Stimulated activated naive CD8-positive, alpha-beta T cell treated with anti-CD3 and anti-CD28 coated beads, Interleukin-15, amount 100 ng/mL, for 72 hours (primary cell): ENCODE results near the gene ANXA3.
A peak's percentile ranks its signal among the peaks of the same experiment; 100 is the strongest.
"Not testable (repeated sequence)": the region's sequence is repeated elsewhere in the genome, so short reads cannot be mapped to it uniquely, and the experiment has no call there.

Experiments
- ATAC-seq: fragments of 150-1000 bp; cut with Tn5 transposase; 2 replicates; pipeline ENCODE4 v1.10.0; 2021; ENCODE audit warnings: mild to moderate bottlenecking, moderate library complexity
- DNase-seq, 2 donors: peaks; one replicate each; pipeline ENCODE4 v3.0.0; 2021 to 2022
- H3K27ac Mint-ChIP-seq, 2 donors: one replicate each; pipeline ENCODE4 v1.8.0; 2022; ENCODE audit warnings: mild to moderate bottlenecking in 2 of 2, mixed read lengths in 2 of 2, moderate library complexity in 2 of 2
- H3K27me3 Mint-ChIP-seq: one replicate; pipeline ENCODE4 v1.8.0; 2022; ENCODE audit warnings: mixed read lengths
- H3K4me1 Mint-ChIP-seq: one replicate; pipeline ENCODE4 v1.8.0; 2022; ENCODE audit warnings: mild to moderate bottlenecking, mixed read lengths
- H3K4me3 Mint-ChIP-seq, 2 donors: one replicate each; pipeline ENCODE4 v1.8.0; 2022; ENCODE audit warnings: mild to moderate bottlenecking in 2 of 2, mixed read lengths in 2 of 2, moderate library complexity in 1 of 2
- H3K9me3 Mint-ChIP-seq, 2 donors: one replicate each; pipeline ENCODE4 v1.8.0; 2022; ENCODE audit warnings: mixed read lengths in 2 of 2

The ANXA3 gene

DNA sequence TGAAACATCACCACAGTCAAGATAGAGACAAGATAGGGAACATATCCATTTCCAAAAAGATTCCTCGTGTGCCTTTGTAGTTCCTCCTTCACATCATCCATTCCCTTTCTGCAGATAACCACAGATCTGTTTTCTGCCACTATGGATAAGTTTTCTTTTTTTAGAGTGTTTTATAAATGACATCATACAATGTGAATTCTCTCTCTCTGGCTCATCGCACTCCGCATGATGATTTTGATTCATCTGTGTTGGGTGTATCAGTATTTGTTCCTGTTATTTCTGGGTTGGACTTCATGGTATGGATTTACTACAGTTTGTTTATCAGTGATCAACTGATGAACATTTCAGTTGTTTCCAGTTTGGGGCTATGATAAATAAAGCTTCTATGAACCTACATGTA lies 23.2 kb upstream of the ANXA3 start:
- no peak overlapping the region for H3K4me3 Mint-ChIP-seq
- no peak overlapping the region for H3K27ac Mint-ChIP-seq
- no peak for ATAC-seq
- H3K9me3 Mint-ChIP-seq = no peaks in the 10 kb centered on the region
- H3K27me3 Mint-ChIP-seq = no peaks in the 10 kb centered on the region
- DNase-seq = no peak
- no peaks in the 10 kb centered on the region for H3K4me1 Mint-ChIP-seq

DNA sequence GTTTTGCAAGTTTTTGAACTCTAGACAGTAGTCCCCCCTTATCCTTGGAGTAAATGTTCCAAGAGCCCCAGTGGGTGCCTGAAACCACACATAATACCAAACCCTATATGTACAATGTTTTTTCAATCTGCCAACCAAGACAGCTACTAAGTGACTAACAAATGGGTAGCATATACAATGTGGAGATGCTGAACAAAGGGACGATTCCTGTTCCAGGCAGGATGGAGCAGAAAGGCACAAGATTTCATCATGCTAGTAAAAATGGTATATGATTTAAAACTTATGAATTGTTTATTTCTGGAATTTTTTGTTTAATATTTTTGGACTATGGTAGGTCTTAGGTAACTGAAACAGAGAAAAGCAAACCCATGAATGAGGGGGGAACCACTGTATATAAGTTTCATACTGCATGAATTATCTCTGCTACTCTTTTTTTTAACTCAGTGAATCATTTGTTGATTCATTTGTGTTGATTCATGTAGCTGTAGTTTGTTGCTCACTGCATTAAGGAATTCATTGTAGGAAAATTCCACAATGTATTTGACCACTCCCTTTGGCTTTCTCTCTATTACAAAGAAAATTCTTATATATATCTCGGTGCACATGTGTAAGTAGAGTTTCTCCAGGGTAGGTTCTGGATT lies 21.9 kb upstream of the ANXA3 start:
- Mint-ChIP-seq H3K27ac (no peak overlapping the region), H3K4me1 (no peaks in the 10 kb centered on the region), H3K9me3 (no peaks in the 10 kb centered on the region), H3K27me3 (no peaks in the 10 kb centered on the region), H3K4me3 (no peak overlapping the region)
- no peak for DNase-seq
- no peak for ATAC-seq

DNA sequence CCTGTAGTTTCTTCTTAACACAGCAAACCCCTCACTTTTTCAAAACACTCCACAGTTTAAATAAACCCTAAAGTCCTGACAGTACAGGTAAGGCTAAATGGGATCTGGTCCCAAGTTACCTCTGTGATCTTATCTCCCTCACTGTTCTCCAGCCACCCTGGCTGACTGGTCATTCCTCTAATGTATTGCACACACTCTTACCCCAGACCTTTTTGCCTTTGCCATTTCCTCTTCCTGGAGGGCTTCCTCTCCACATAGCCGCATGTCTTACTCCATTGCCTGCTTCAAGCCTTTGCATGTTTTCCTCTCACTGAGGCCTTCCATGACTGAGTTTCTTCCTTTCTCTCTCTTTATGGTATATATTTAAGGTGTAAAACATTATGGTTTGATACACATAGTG lies 19.5 kb upstream of the ANXA3 start:
- H3K4me3 Mint-ChIP-seq = no peak overlapping the region

DNA sequence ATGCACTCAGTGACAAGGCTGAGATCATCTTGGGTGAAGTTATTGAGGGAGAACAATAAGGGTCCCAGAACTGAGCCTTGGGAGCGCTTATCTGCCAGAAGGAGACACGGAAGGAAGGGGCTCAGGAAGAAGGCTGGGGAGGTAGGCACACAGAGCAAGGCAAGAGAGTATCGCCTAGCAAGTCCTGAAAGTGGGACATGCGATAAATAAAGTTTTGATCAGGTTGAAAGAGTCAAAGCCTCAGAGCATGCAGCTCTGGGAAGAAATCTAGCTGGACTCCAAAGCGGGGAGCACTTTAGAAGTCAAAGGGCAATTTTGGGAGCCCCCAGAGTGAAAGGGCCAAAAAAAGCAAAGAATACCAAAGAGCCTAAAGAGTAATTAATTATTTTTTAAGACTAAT lies 17.7 kb upstream of the ANXA3 start:
- Mint-ChIP-seq H3K4me3 (no peak overlapping the region), H3K27ac (no peak overlapping the region), H3K4me1 (no peaks in the 10 kb centered on the region), H3K9me3 (no peaks in the 10 kb centered on the region), H3K27me3 (no peaks in the 10 kb centered on the region)
- DNase-seq = no peak
- no peak for ATAC-seq

More for the DNA sequence above, 19.5 kb upstream of the ANXA3 start:
- ATAC-seq (no peak), DNase-seq (no peak)
- Mint-ChIP-seq H3K27me3 (no peaks in the 10 kb centered on the region), H3K9me3 (no peaks in the 10 kb centered on the region), H3K4me1 (no peaks in the 10 kb centered on the region), H3K27ac (no peak overlapping the region)

DNA sequence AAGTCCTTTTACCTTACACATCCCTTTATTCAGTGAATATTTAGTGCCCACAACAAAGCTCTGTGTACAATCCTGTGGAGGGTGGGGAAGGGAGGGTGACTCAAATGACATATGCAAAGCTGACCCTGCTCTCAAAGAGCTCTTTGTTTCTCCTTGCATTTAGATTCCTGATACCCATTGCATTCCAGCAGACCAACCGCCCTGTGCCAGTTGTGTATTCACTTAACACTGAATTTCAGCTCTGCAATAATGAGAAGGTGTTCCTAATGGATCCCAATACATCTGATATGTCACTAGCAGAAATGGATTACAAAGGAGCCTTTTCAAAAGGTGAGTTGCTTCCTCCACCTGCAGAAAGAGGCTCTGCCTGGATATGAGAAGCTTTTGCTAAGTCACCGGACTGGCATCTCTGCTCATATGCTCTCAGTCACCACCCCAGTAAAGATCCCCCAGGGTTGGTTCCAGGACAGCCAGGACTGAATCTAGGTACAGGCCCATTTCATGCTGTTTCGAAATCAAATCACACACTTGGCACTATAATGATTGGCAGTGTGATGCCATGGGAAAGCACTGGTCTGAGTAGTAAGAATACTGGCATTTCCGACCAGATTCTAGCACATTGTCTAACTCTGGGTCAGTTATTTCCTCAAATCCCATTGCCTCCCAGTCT lies 17.1 kb upstream of the ANXA3 start:
- no peak overlapping the region for H3K4me3 Mint-ChIP-seq
- ATAC-seq (no peak), DNase-seq (no peak)

DNA sequence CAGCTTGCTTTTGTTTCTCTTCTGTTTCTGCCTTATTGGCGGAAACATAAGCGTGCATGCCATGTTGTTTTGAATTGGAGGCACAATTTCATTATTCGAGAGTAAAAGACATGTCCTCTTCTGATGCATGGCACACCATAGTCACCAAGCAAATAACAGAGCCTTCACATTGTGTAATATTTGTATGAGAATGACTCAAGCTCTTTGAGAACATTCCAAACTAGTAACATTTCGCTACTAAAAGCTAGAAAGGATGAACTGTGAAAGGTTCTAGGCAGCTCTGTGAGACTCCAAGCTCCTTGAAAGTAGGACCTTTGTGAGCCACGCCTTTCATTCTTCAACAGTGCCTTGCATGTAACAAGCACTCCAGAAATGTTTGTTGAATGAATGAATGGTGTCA lies 9.2 kb upstream of the ANXA3 start:
- peaks cover 8% of the 10 kb centered on the region for H3K27me3 Mint-ChIP-seq
- peaks cover 9% of the 10 kb centered on the region for H3K4me1 Mint-ChIP-seq
- H3K27ac Mint-ChIP-seq = no peak overlapping the region
- no peak for ATAC-seq
- no peak for DNase-seq
- H3K4me3 Mint-ChIP-seq = no peak overlapping the region
- H3K9me3 Mint-ChIP-seq = no peaks in the 10 kb centered on the region

More for the DNA sequence above, 17.1 kb upstream of the ANXA3 start:
- Mint-ChIP-seq H3K9me3 (no peaks in the 10 kb centered on the region), H3K4me1 (no peaks in the 10 kb centered on the region), H3K27me3 (no peaks in the 10 kb centered on the region), H3K27ac (no peak overlapping the region)

DNA sequence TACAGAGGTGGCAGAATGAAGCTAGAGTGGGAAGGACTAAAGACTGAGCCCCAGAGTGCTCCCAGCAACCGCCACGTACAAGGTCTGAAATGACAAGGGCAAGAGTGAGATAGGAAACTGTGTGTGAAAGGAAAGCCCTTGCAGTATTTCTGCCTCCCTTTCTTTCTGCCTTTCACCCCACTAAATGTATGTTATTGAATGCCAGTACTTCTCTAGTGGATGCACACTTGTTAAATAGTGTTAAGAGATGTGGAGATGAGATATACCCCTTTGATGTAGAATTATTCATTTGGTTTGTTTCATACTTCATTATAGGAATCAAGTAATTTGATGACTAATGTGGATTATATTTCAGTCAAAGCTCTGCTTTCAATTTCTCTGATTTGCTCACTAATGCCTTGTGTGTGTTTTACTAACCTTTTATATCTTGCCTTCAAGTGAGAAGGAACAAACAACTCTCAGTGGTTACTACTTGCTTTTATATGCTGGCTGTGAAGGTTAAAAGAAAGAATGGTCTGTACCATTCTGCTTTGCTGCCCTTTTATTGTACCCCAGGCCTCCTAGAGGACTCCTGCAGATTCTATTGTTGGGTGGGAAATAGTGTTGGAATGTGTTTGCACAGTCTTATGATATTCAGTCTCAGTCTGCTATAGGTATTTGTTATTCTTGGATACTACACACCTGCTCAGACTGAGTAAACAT lies 8.0 kb upstream of the ANXA3 start:
- no peak overlapping the region for H3K27ac Mint-ChIP-seq
- ATAC-seq (peak; percentile 76), DNase-seq (no peak)
- H3K9me3 Mint-ChIP-seq = no peaks in the 10 kb centered on the region
- no peak overlapping the region for H3K4me3 Mint-ChIP-seq
- peaks cover 8% of the 10 kb centered on the region for H3K27me3 Mint-ChIP-seq
- H3K4me1 Mint-ChIP-seq = peaks cover 9% of the 10 kb centered on the region

DNA sequence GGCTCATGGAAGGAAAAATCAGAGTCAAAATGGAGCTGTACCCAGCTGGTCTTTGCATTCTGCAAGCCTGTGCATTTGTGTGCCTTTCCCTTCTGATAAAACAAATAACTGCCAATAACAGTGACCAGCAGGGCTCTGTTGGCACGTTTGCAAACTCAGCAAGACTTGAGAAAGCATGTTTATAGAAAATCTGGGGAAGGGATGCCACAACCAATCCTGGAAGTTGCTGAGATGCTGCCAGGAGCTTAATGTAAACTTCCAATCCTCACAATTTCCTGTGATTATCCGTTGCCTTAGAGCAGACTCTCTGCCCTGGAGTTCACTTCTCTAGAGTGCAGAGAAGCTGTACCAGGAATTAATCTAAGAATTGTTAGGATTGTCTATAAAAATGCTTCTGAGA lies 6.9 kb upstream of the ANXA3 start:
- peaks cover 8% of the 10 kb centered on the region for H3K27me3 Mint-ChIP-seq
- H3K27ac Mint-ChIP-seq = no peak overlapping the region
- no peak for DNase-seq
- H3K4me3 Mint-ChIP-seq = no peak overlapping the region
- ATAC-seq = no peak
- no peaks in the 10 kb centered on the region for H3K9me3 Mint-ChIP-seq
- H3K4me1 Mint-ChIP-seq = peaks cover 9% of the 10 kb centered on the region

DNA sequence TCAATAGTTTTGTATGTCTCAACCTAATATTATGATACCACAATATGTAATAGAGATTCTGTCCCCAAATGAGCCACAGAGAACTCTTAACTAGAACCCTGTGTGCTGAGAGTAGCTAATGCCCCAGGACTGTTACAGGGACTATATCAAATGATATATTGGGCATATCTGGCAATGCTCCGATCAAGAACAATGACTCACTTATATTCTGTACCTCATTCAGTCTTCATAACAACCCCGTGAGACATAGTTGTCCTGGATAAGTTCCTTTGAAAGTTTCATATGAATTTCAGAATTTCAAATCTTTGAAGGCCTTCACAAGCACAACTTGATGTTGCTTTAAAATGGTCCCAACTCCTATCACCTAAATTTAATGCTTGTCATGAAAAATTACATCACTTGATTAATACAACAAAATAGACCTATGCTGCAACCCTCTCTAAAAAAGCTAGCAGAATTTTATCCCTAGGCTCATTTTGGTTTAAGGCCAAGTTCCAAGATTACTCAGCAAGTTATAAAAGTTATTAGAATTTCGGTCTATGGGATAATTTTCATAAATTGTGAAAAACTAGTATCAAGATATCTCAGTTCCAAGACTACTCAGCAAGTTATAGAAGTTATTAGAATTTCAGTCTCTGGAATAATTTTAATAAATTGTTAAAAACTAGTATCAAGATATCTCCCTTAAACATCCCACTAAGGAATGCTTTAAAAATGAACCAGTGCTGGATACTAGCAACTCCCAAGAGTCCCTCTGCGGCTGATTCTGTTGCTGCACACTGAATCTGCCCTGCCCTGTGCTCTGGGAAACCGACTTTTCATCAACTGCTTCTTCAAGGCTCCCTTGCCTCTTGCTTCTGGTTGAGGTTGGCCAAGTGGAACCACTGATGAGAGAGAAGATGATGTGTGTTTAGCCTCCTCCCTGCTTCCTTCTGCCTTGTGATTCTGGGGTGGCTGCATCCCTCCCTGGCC lies 6.0 kb upstream of the ANXA3 start:
- DNase-seq = no peak
- no peaks in the 10 kb centered on the region for H3K9me3 Mint-ChIP-seq
- no peak overlapping the region for H3K4me3 Mint-ChIP-seq
- no peak for ATAC-seq
- peaks cover 17% of the 10 kb centered on the region for H3K27me3 Mint-ChIP-seq
- no peak overlapping the region for H3K27ac Mint-ChIP-seq
- H3K4me1 Mint-ChIP-seq = peaks cover 9% of the 10 kb centered on the region

DNA sequence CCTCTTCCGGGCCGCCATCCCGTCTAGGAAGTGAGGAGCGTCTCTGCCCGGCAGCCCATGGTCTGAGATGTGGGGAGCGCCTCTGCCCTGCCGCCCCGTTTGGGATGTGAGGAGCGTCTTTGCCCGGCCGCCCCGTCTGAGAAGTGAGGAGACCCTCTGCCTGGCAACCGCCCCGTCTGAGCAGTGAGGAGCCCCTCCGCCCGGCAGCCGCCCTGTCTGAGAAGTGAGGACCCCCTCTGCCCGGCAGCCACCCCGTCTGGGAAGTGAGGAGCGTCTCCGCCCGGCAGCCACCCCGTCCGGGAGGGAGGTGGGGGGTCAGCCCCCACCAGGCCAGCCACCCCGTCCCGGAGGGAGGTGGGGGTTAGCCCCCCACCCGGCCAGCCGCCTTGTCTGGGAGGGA lies 3.7 kb upstream of the ANXA3 start:
- DNase-seq, H3K27ac Mint-ChIP-seq: not testable (repeated sequence)

DNA sequence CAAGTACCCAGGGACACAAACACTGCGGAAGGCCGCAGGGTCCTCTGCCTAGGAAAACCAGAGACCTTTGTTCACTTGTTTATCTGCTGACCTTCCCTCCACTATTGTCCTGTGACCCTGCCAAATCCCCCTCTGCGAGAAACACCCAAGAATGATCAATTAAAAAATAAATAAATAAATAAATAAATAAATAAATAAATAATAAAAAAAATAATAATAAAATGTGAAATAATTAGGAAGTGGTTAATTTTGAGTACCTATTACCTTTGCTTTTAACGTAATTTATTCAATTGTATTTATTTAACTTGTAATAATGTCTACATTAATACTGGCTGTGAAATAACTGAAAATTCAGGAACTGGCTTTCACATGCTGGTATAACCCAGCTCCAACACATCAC lies 2.7 kb upstream of the ANXA3 start:
- DNase-seq, H3K4me3 Mint-ChIP-seq, H3K9me3 Mint-ChIP-seq, ATAC-seq, H3K27ac Mint-ChIP-seq: not testable (repeated sequence)
- Mint-ChIP-seq H3K4me1 (peaks cover 14% of the 10 kb centered on the region), H3K27me3 (peaks cover 33% of the 10 kb centered on the region)

More for the DNA sequence above, 3.7 kb upstream of the ANXA3 start:
- H3K4me1 Mint-ChIP-seq = peaks cover 22% of the 10 kb centered on the region
- H3K9me3 Mint-ChIP-seq, ATAC-seq, H3K4me3 Mint-ChIP-seq: not testable (repeated sequence)
- peaks cover 30% of the 10 kb centered on the region for H3K27me3 Mint-ChIP-seq

DNA sequence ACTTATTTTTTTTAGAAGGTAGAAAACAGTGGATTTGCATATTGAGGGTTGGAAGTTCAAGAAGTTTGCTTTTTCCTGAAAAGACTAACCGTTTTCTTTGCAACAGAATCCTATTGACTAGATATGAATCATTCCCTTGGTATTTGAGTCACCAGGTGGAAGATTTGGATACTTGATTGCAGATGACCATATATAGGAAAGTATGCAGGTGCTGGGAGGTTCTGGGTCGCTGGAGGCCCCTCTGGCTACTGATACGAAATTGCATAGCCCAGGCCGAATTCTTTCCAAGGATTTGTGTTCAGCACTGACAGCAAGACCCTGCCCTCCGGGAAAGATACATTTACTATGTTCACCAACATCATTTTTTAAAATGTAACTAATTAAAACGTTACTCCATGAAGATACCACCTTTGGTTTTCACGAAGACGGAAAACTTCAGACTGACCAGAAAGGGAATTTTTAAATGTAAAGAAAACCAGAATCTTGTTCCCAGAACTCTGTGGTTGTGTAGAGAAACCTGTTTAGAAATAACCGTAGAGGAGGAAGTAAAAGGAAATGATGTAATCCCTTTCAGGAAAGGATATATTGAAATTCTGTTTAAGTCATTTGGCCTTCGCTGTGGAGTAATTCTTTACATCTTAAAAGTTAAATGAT lies 946 bp downstream of the ANXA3 start:
- H3K4me3 Mint-ChIP-seq = peak overlapping the region; percentile 88 to 93
- H3K9me3 Mint-ChIP-seq = peaks cover 4 to 6% of the 10 kb centered on the region in 2 donors
- H3K27me3 Mint-ChIP-seq = peaks cover 43% of the 10 kb centered on the region
- DNase-seq (peak in 1 of 2 donors; percentile 30), ATAC-seq (peak; percentile 65)
- peaks cover 13% of the 10 kb centered on the region for H3K4me1 Mint-ChIP-seq
- peak overlapping the region in 1 of 2 donors; percentile 92 for H3K27ac Mint-ChIP-seq

DNA sequence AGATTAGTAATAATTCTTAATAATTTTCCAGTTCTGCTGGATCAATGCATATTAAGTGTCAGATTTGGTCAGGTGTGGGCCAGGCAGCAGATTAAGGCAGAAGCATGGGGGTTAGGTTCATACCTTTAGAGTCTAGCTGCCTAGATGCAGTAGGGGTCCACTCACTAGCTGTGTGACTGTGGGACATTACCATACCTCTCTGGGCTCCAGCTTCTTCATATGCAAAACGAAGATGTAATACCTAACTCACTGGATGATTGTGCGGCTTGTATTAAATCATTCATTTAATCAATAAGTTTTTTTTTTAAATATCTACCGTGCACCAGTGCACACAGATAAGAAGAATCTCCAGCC lies 1.4 kb downstream of the ANXA3 start:
- ATAC-seq (peak; percentile 40), DNase-seq (no peak)
- peak overlapping the region in 1 of 2 donors; percentile 93 for H3K4me3 Mint-ChIP-seq
- peaks cover 4 to 6% of the 10 kb centered on the region in 2 donors for H3K9me3 Mint-ChIP-seq
- peak overlapping the region; percentile 34 to 92 for H3K27ac Mint-ChIP-seq
- peaks cover 13% of the 10 kb centered on the region for H3K4me1 Mint-ChIP-seq
- peaks cover 43% of the 10 kb centered on the region for H3K27me3 Mint-ChIP-seq

DNA sequence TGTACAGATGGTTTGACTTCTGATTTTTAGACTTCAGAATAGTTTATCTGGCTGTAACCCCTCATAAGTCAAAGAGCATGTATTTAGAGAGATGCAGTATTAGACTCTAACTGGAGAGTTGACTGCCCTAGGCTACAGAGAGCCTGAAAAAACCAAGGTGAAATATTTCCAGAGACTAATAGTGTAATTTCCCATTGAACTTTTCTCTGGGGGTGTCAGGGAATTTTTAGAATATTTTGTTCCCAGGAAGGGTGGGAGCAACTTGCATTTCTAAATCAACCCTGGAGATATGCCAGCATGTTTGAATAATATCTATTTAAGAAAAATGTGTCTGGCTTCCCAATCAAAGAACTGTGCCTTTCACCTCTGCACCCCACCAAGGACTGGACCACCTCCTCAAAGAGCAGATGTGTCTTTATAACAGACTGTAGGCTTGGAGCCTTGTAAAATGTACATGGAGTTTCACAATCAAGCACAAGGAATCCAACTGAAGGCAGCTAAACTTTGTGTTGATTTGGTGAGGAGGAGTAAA lies 2.0 kb downstream of the ANXA3 start:
- no peak overlapping the region for H3K27ac Mint-ChIP-seq
- peaks cover 43% of the 10 kb centered on the region for H3K27me3 Mint-ChIP-seq
- no peak for DNase-seq
- peaks cover 13% of the 10 kb centered on the region for H3K4me1 Mint-ChIP-seq
- no peak for ATAC-seq
- peaks cover 4 to 6% of the 10 kb centered on the region in 2 donors for H3K9me3 Mint-ChIP-seq
- H3K4me3 Mint-ChIP-seq = peak overlapping the region in 1 of 2 donors; percentile 93

DNA sequence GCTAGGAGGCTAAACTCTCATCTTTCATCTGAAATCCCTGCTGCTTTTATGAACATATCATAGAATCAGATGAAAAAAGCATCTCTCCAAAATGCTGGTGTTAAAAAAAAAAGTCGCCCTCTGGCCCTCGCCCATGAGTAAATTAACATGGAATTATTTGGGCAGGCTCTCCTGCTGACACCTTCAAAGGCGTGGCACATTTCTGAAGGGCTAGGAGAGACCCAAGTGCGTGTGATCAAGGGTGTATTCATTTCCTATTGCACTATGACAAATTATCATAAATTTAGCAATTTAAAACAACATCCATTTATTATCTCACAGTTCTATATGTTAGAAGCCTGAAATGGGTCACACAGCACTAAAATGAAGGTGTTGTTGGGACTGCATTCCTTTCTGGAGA lies 5.1 kb downstream of the ANXA3 start:
- Mint-ChIP-seq H3K4me1 (peaks cover 6% of the 10 kb centered on the region), H3K27ac (no peak overlapping the region), H3K9me3 (peaks cover 4 to 6% of the 10 kb centered on the region in 2 donors), H3K4me3 (no peak overlapping the region), H3K27me3 (peaks cover 23% of the 10 kb centered on the region)
- ATAC-seq (no peak), DNase-seq (no peak)
